PC-3 (cell line): ENCODE results near the gene TENM4.

Experiments used
- CTCF ChIP-seq: fragments of 300-600 bp; sonication (generic); conservative IDR thresholded peaks from 2 replicates; pipeline ENCODE4 v1.5.1; 2017; ENCODE audit warnings: antibody characterized with exemption, low read depth, mild to moderate bottlenecking, low read length
- EZH2 ChIP-seq: fragments of 300-600 bp; sonication (generic); IDR thresholded peaks from one replicate; pipeline ENCODE4 v1.6.1; 2017; ENCODE audit warnings: antibody characterized with exemption, mild to moderate bottlenecking, low read length; ENCODE audit not compliant: unreplicated experiment
- EZH2phosphoT487 ChIP-seq: fragments of 300-600 bp; sonication (generic); IDR thresholded peaks from 2 replicates; pipeline ENCODE4 v1.6.1; 2018; ENCODE audit warnings: mild to moderate bottlenecking, antibody characterized with exemption, low read length, borderline replicate concordance

GRCh38 chr11:79076526-79077115, 364.2 kb downstream of the TENM4 start:
- TF ChIP-seq EZH2 (no peak), CTCF (peak; percentile 81), EZH2phosphoT487 (no peak)
